Vagina (tissue), 2 donors: Measurements from ENCODE around the gene NPAS3.

Experiments
- POLR2AphosphoS5 ChIP-seq, 2 donors: sonication (generic); formaldehyde crosslinking; IDR thresholded peaks; one replicate each; pipeline ENCODE4 v1.9.0; 2017; ENCODE audit warnings: antibody characterized with exemption in 2 of 2, mild to moderate bottlenecking in 2 of 2, low read depth in 1 of 2; ENCODE audit not compliant: insufficient read depth in 1 of 2
- TF ChIP-seq, protein P1 (sequence below), 3 experiments: fragments of 450-650 bp in 2 of 3; fragments of 200-600 bp in 1 of 3; sonication (generic) in 1 of 3; IDR thresholded peaks; one replicate each; pipeline ENCODE4 v1.5.1; 2017 to 2019; ENCODE audit warnings: antibody characterized with exemption in 3 of 3, mild to moderate bottlenecking in 2 of 3, moderate library complexity in 2 of 3

DNA sequence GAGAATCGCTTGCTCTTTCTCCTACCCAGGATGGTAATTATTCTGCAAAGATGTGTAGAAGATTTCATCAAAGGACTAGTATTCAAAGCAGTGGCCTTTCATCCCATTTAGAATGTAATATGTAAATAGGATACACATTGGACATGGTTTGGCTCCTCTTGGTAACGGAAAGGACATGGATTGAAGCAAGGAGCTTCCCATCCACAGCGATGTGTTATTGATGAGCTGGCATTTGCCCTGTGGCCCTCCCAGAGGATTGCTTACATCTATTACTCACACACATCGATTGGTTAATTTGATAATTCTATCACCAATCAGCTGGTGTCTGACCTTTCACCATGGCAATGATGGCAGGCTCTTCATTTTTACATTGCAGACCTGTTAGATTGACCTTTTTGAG, 553.8 kb downstream of the NPAS3 start:
- TF ChIP-seq POLR2AphosphoS5 (IDR thresholded peaks at IDR 0.05; ENCODE audit: insufficient read depth in 1 of 2, low read depth in 1 of 2): no peak
- TF ChIP-seq, protein P1, sequence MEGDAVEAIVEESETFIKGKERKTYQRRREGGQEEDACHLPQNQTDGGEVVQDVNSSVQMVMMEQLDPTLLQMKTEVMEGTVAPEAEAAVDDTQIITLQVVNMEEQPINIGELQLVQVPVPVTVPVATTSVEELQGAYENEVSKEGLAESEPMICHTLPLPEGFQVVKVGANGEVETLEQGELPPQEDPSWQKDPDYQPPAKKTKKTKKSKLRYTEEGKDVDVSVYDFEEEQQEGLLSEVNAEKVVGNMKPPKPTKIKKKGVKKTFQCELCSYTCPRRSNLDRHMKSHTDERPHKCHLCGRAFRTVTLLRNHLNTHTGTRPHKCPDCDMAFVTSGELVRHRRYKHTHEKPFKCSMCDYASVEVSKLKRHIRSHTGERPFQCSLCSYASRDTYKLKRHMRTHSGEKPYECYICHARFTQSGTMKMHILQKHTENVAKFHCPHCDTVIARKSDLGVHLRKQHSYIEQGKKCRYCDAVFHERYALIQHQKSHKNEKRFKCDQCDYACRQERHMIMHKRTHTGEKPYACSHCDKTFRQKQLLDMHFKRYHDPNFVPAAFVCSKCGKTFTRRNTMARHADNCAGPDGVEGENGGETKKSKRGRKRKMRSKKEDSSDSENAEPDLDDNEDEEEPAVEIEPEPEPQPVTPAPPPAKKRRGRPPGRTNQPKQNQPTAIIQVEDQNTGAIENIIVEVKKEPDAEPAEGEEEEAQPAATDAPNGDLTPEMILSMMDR (IDR thresholded peaks at IDR 0.05): no peak
